Mesothelial cell of epicardium (in vitro differentiated cells): ENCODE results near the gene KCNJ10. TPM values are rescaled to one million over a fixed set of nuclear protein-coding genes. Genes with fewer than 3 reads are reported as not detected.
A peak's percentile ranks its signal among the peaks of the same experiment; 100 is the strongest.

Experiments
- DNase-seq, 2 experiments: peaks; one replicate each; pipeline ENCODE4 v3.0.0; 2021; ENCODE audit warnings: low spot score in 2 of 2; ENCODE audit not compliant: unreplicated experiment in 2 of 2
- H3K27ac Mint-ChIP-seq: 2 replicates; pipeline ENCODE4 v1.8.0; 2021; ENCODE audit warnings: mixed read lengths
- H3K27me3 Mint-ChIP-seq: 2 replicates; pipeline ENCODE4 v1.8.0; 2021; ENCODE audit warnings: low read depth, mixed read lengths
- H3K36me3 Mint-ChIP-seq: 2 replicates; pipeline ENCODE4 v1.8.0; 2021; ENCODE audit warnings: mixed read lengths
- H3K4me1 Mint-ChIP-seq: 2 replicates; pipeline ENCODE4 v1.8.0; 2021; ENCODE audit warnings: mixed read lengths
- H3K4me3 Mint-ChIP-seq: 2 replicates; pipeline ENCODE4 v1.8.0; 2021; ENCODE audit warnings: mild to moderate bottlenecking, moderate library complexity, mixed read lengths
- H3K9me3 Mint-ChIP-seq: 2 replicates; pipeline ENCODE4 v1.8.0; 2021; ENCODE audit warnings: mixed read lengths
- CTCF ChIP-seq: fragments of 200-600 bp; sonication (generic); IDR thresholded peaks from one replicate; pipeline ENCODE4 v1.5.0; 2021; ENCODE audit warnings: antibody characterized with exemption; ENCODE audit not compliant: unreplicated experiment
- total RNA-seq: library from RNA; stranded (reverse); gene quantifications from 3 replicates; pipeline ENCODE4 v1.2.1, GENCODE V29; 2021

KCNJ10 gene
- total RNA-seq, 1 donor from 2014 or later = 0.27 TPM

- peak overlapping the region; percentile 18 for H3K27ac Mint-ChIP-seq
- peaks cover 26% of the 10 kb centered on the region for H3K4me1 Mint-ChIP-seq
- no peak overlapping the region for H3K4me3 Mint-ChIP-seq
These were observed 32.0 kb upstream of the KCNJ10 start for GRCh38 chr1:160101717-160102522.

GRCh38 chr1:160101037-160101716, 31.2 kb upstream of the KCNJ10 start:
- H3K4me3 Mint-ChIP-seq = peak overlapping the region; percentile 7
- peaks cover 27% of the 10 kb centered on the region for H3K4me1 Mint-ChIP-seq
- peak; percentile 47 to 81 for DNase-seq
- TF ChIP-seq CTCF = peak; percentile 85
- H3K9me3 Mint-ChIP-seq = no peaks in the 10 kb centered on the region
- H3K27me3 Mint-ChIP-seq = no peaks in the 10 kb centered on the region
- peak overlapping the region; percentile 69 for H3K27ac Mint-ChIP-seq
- no peaks in the 10 kb centered on the region for H3K36me3 Mint-ChIP-seq

More at GRCh38 chr1:160101717-160102522, 32.0 kb upstream of the KCNJ10 start:
- TF ChIP-seq CTCF = no peak
- no peak for DNase-seq
- H3K9me3 Mint-ChIP-seq = no peaks in the 10 kb centered on the region
- no peaks in the 10 kb centered on the region for H3K36me3 Mint-ChIP-seq
- no peaks in the 10 kb centered on the region for H3K27me3 Mint-ChIP-seq

- TF ChIP-seq CTCF = no peak
- peak overlapping the region; percentile 67 for H3K4me3 Mint-ChIP-seq
- no peak for DNase-seq
- H3K36me3 Mint-ChIP-seq = no peaks in the 10 kb centered on the region
- no peaks in the 10 kb centered on the region for H3K9me3 Mint-ChIP-seq
- no peaks in the 10 kb centered on the region for H3K27me3 Mint-ChIP-seq
- H3K27ac Mint-ChIP-seq = peak overlapping the region; percentile 37
- H3K4me1 Mint-ChIP-seq = peaks cover 27% of the 10 kb centered on the region
These were observed 29.9 kb upstream of the KCNJ10 start for GRCh38 chr1:160099716-160100375.

- no peak for TF ChIP-seq CTCF
- Mint-ChIP-seq H3K36me3 (no peaks in the 10 kb centered on the region), H3K27me3 (no peaks in the 10 kb centered on the region), H3K4me3 (peak overlapping the region; percentile 67), H3K9me3 (no peaks in the 10 kb centered on the region), H3K4me1 (peaks cover 27% of the 10 kb centered on the region), H3K27ac (peak overlapping the region; percentile 75)
- peak; percentile 96 to 97 for DNase-seq
These were observed 29.0 kb upstream of the KCNJ10 start for GRCh38 chr1:160098852-160099561.
